OCI-LY7 (cell line): ENCODE measurements around the gene SYDE2. TPM values are rescaled to one million over a fixed set of nuclear protein-coding genes. Genes with fewer than 3 reads are reported as not detected.

ENCODE experiments used
- BruUV-seq: library from RNA; stranded (reverse); fragments of 400-500 nt; replicated peaks from 2 replicates; lab custom pipeline; 2021; lab: Mats Ljungman, UMichigan
- CTCF ChIA-PET: fragments of 300-600 bp; sonication (Branson Sonifier 250); formaldehyde crosslinking; loops from one replicate; lab custom pipeline; 2022; ENCODE audit warnings: antibody characterized with exemption; ENCODE audit not compliant: unreplicated experiment; lab: Charles Lee
- POLR2A ChIA-PET: fragments of 300-600 bp; sonication (Branson Sonifier 250); formaldehyde crosslinking; loops from one replicate; lab custom pipeline; 2022; ENCODE audit warnings: antibody characterized with exemption; lab: Charles Lee
- DNase-seq: peaks from one replicate; pipeline ENCODE4 v3.0.0-alpha.2; 2015; ENCODE audit warnings: low spot score
- H2AFZ ChIP-seq: fragments of 200-600 bp; sonication (generic), shearing (Covaris generic); 2 replicates; pipeline ENCODE4 v1.6.1; 2014; ENCODE audit warnings: mild to moderate bottlenecking, antibody characterized with exemption, low read length, moderate library complexity
- H3K27ac ChIP-seq: fragments of 200-600 bp; sonication (generic); 2 replicates; pipeline ENCODE4 v1.5.1; 2014; ENCODE audit warnings: mixed run types, low read depth, mild to moderate bottlenecking, moderate library complexity, low read length, inconsistent platforms; ENCODE audit not compliant: poor library complexity, severe bottlenecking
- H3K36me3 ChIP-seq: fragments of 200-600 bp; sonication (generic); 2 replicates; pipeline ENCODE4 v1.6.1; 2014; ENCODE audit warnings: mild to moderate bottlenecking, antibody characterized with exemption, low read length, moderate library complexity, mixed read lengths; ENCODE audit not compliant: insufficient read depth
- H3K4me1 ChIP-seq: fragments of 200-600 bp; sonication (generic); 2 replicates; pipeline ENCODE4 v1.5.1; 2014; ENCODE audit warnings: mild to moderate bottlenecking, low read length; ENCODE audit not compliant: insufficient read depth, poor library complexity, severe bottlenecking
- H3K4me2 ChIP-seq: fragments of 200-600 bp; sonication (generic); 2 replicates; pipeline ENCODE4 v1.6.1; 2014; ENCODE audit warnings: mild to moderate bottlenecking, low read length
- H3K4me3 ChIP-seq: fragments of 200-600 bp; sonication (generic); 2 replicates; pipeline ENCODE4 v1.5.1; 2014; ENCODE audit warnings: mild to moderate bottlenecking, low read depth, low read length; ENCODE audit not compliant: poor library complexity, severe bottlenecking
- H3K79me2 ChIP-seq: fragments of 200-600 bp; sonication (generic); 2 replicates; pipeline ENCODE4 v1.6.1; 2016; ENCODE audit warnings: low read depth, mild to moderate bottlenecking, low read length, moderate library complexity, mixed read lengths; ENCODE audit not compliant: insufficient read depth
- H3K9me2 ChIP-seq: fragments of 200-600 bp; sonication (generic); 2 replicates; pipeline ENCODE4 v1.6.1; 2016; ENCODE audit warnings: mild to moderate bottlenecking, low read length, mixed read lengths; ENCODE audit not compliant: insufficient read depth
- H3K9me3 ChIP-seq: fragments of 200-600 bp; sonication (generic); 2 replicates; pipeline ENCODE4 v1.6.1; 2014; ENCODE audit warnings: mild to moderate bottlenecking, mixed run types, low read length, mixed read lengths
- H4K20me1 ChIP-seq: fragments of 200-600 bp; sonication (generic); 2 replicates; pipeline ENCODE4 v1.6.1; 2014; ENCODE audit warnings: mild to moderate bottlenecking, antibody characterized with exemption, low read length, moderate library complexity, mixed read lengths; ENCODE audit not compliant: insufficient read depth
- CTCF ChIP-seq: fragments of 200-600 bp; sonication (generic); conservative IDR thresholded peaks from 2 replicates; pipeline ENCODE4 v1.5.1; 2014; ENCODE audit warnings: mild to moderate bottlenecking, antibody characterized with exemption, low read length, moderate library complexity, mixed read lengths
- EZH2phosphoT487 ChIP-seq: fragments of 200-600 bp; sonication (generic); IDR thresholded peaks from 2 replicates; pipeline ENCODE4 v1.6.1; 2018; ENCODE audit warnings: low read depth, borderline replicate concordance, mild to moderate bottlenecking, mixed run types, antibody characterized with exemption, low read length, moderate library complexity, mixed read lengths
- intact Hi-C: fragments of 100-400 bp; cut with micrococcal nuclease; formaldehyde crosslinking; loops from one replicate; pipeline ENCODE4 v1.10.0; 2022; ENCODE audit not compliant: unreplicated experiment
- total RNA-seq, 2 experiments: library from RNA; depleted of rRNA in 1 of 2; stranded (reverse); fragments of >200 nt in 1 of 2; shearing (Covaris generic) in 1 of 2; gene quantifications; 2 replicates each; pipeline ENCODE4 v1.2.3, GENCODE V29; 2014 to 2022

The SYDE2 gene
- total RNA-seq, 2 experiments from 2014 or later, result not detected

DNA sequence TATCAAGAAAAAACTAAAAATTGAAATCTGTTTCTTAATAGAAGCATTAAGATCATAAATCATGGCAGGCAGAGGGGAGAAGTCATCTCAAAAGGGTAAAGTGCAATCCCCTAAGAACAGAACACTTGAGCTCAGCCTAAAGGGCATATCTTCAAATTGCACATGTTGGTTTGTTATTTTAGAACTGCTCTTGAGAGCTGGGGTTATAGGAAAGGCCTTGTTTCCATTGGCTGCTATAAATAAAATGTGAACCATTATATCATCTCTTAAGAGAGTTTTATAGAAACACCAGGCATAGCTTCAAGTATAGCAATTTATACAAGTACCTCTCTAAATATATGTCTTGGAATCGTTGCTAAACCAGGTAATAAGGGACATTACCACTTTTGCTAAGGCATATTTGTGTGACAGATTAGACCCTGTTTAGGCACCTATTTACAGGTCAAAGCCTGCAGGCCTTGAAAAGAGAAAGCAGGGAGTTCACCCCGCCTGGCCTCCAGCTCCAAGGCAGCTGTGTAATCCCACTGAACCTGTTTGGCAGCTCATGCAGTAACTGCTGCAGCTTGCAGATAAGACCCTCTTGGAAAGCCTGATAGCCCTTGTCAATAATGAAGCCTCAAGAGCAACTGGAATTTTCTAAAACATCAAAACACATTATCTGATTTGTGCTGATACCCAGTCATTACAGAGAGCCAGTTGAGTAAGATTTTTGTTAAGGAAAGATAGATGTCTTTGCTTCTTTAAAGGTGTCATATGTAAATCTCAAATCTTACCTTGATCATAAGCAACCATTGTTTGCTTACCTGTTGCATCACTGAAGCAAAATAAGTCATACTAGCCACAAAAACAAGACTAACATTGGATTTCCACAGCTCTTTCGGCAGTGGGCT, 24.2 kb upstream of the SYDE2 start:
- no peak for TF ChIP-seq CTCF
- no peak for TF ChIP-seq EZH2phosphoT487
- DNase-seq, result no peak
- H4K20me1 ChIP-seq, result no peaks in the 10 kb centered on the region
- ChIA-PET POLR2A (interaction anchor here (0.7 to 1.4 kb wide), 4 partner anchors 9 to 202 kb away, joined by 3 to 5 read pairs (median 3); no protein-coding TSS in a partner anchor), CTCF (no interaction called here)
- H3K4me2 ChIP-seq, result no peak overlapping the region
- H3K36me3 ChIP-seq, result no peaks in the 10 kb centered on the region
- H3K9me2 ChIP-seq, result no peaks in the 10 kb centered on the region
- intact Hi-C loops, result no loop called here
- H2AFZ ChIP-seq, result no peak overlapping the region
- BruUV-seq, result no TSS peak
- no peaks in the 10 kb centered on the region for H3K4me1 ChIP-seq
- no peak overlapping the region for H3K4me3 ChIP-seq
- H3K27ac ChIP-seq, result no peak overlapping the region
- no peaks in the 10 kb centered on the region for H3K9me3 ChIP-seq
- H3K79me2 ChIP-seq, result no peaks in the 10 kb centered on the region

DNA sequence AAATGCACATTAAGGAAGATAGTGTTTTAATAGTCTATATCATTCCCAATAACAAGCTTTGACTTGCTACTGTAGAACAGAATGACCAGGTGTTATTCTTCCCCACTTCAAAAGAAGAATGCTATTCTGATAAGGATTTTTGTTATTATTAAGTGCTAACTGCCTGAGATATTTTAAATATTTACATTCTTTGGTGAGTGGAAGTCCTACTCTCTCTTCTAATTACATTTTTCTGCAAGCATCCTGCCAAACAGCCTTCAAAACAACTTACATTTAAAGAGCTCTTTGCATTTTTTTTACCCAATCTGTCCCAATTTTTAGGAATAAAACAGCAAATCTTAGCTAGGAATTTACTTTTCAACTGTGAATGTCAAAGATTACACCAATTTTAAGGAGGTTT, 23.5 kb upstream of the SYDE2 start:
- no TSS peak for BruUV-seq
- intact Hi-C loops, result no loop called here
- no peaks in the 10 kb centered on the region for H3K36me3 ChIP-seq
- no peak overlapping the region for H3K27ac ChIP-seq
- ChIA-PET CTCF (no interaction called here), POLR2A (interaction anchor here (0.7 to 1.4 kb wide), 5 partner anchors 9 to 202 kb away, joined by 3 to 5 read pairs (median 3); no protein-coding TSS in a partner anchor)
- no peaks in the 10 kb centered on the region for H3K4me1 ChIP-seq
- no peak for TF ChIP-seq CTCF
- TF ChIP-seq EZH2phosphoT487, result no peak
- DNase-seq, result no peak
- no peaks in the 10 kb centered on the region for H3K79me2 ChIP-seq
- no peaks in the 10 kb centered on the region for H3K9me3 ChIP-seq
- H3K9me2 ChIP-seq, result no peaks in the 10 kb centered on the region
- H2AFZ ChIP-seq, result no peak overlapping the region
- no peak overlapping the region for H3K4me3 ChIP-seq
- H3K4me2 ChIP-seq, result no peak overlapping the region
- no peaks in the 10 kb centered on the region for H4K20me1 ChIP-seq

DNA sequence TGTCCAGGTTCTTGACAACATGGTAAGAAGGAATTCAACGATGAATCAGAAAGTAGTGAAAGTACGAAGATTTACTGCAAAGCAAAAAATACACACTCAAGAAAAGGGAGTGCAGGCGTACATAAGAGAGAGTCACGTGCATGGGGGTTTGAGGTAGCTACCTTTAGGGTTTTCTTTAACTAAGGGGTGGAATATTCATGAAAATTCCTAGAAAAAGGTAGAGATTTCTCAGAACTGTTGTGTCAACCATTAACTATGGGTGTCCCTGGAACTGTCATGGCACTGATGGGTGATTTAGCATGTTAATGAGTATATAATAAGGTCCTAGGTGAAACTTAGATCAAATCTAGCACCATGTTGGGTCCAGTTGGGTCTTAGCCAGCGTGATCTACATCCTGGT, 22.5 kb upstream of the SYDE2 start:
- H3K4me1 ChIP-seq, result no peaks in the 10 kb centered on the region
- no TSS peak for BruUV-seq
- H3K9me2 ChIP-seq, result no peaks in the 10 kb centered on the region
- H3K27ac ChIP-seq, result no peak overlapping the region
- TF ChIP-seq EZH2phosphoT487 (no peak), CTCF (no peak)
- no peaks in the 10 kb centered on the region for H3K79me2 ChIP-seq
- H3K9me3 ChIP-seq, result no peaks in the 10 kb centered on the region
- ChIA-PET CTCF (no interaction called here), POLR2A (interaction anchor here (1.2 kb wide), 1 partner anchor 12 kb away, joined by 5 read pairs; no protein-coding TSS in a partner anchor)
- no peak overlapping the region for H2AFZ ChIP-seq
- intact Hi-C loops, result no loop called here
- no peaks in the 10 kb centered on the region for H3K36me3 ChIP-seq
- no peak overlapping the region for H3K4me3 ChIP-seq
- no peak for DNase-seq
- H3K4me2 ChIP-seq, result no peak overlapping the region
- H4K20me1 ChIP-seq, result no peaks in the 10 kb centered on the region
